Measurements from ENCODE around the gene CFAP74. TPM values are rescaled to one million over a fixed set of nuclear protein-coding genes. Genes with fewer than 3 reads are reported as not detected.

The CFAP74 gene
- total and polyA plus RNA-seq, 2 donors (not counting 3 experiments of a cell fraction or from before 2014, with no cell fraction given) = not detected

DNA sequence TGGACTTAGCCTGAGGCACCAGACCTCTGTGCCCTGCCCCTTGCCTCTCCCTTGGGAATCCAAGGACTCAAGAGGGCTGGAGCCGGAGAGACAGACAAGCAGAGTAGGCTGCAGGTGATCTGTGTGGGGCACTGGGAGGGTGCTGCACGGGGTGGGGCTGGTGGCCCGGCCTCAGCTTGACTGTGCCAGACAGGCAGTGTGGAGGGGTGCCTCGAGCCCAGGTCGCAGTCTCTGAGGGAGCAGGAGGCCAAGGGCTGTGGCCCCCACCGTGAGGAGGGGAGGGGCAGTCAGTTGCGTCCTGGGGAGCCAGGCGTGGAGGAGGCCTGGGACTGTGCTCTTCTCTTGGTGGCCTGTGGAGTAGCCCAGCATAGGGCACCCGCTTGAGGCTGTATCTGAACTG is 19.6 kb upstream of the CFAP74 start:
- dilution Hi-C loops (cut with MboI; ENCODE audit: extremely low pct_ligation_motif_present, low sequenced_read_pairs) = no loop called here

DNA sequence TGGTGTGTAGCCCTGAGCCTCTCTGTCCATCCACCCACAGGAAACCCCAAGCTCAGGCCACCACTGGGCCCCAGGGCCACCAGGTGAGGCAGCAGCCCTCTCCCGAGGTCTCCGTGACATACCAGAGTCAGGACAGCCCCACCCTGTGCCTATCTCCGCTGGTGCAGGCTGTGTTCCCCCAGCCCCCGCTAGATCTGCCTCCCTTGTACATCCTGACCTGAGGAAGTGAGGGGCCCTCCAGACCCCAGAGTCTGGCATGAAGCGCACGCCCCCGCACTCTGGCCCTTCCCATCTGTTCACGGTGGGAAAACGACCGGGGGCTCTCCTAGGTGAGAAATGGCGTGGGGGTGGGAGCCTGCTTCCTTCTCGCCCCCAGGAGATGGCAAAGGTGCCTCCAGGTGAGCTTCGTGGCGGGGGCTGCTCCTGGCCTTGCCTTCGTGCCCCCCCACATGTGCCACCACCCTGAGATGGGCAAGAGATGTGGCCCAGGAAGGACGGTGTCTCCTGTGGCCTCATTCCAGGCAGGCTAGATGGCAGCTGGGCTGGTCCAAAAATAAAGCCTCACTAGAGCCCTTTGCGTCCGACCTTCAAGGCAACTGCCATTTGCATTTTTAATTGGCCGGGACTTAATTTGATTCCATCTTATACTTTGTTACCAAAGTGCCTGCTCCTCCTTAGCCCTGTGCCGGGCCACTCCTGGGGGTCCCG is 18.6 kb upstream of the CFAP74 start:
- no peak overlapping the region for H3K27ac ChIP-seq (ENCODE audit: insufficient read depth, low read depth, low read length)
- peaks cover 24 to 25% of the 10 kb centered on the region in 2 experiments for H3K27me3 ChIP-seq (ENCODE audit: control insufficient read depth in 2 of 2, insufficient read depth in 2 of 2, low read length in 2 of 2)
- no peaks in the 10 kb centered on the region for H4K20me1 ChIP-seq (replicated peaks; ENCODE audit: control insufficient read depth, extremely low read depth, insufficient read depth, low read length)
- TF ChIP-seq EZH2 (IDR thresholded peaks at IDR 0.05; ENCODE audit: borderline replicate concordance, low read depth, low read length, severe bottlenecking) (no peak), MYC (IDR thresholded peaks at IDR 0.05; ENCODE audit: low read depth, low read length) (no peak), POLR2AphosphoS5 (IDR thresholded peaks at IDR 0.05; ENCODE audit: insufficient read depth, low read depth, low read length) (no peak), FOS (IDR thresholded peaks at IDR 0.05; ENCODE audit: borderline replicate concordance, insufficient read depth, low read length) (no peak), JUN (IDR thresholded peaks at IDR 0.05; ENCODE audit: borderline replicate concordance, insufficient read depth, insufficient read length, low read depth) (no peak), POLR2A (IDR thresholded peaks at IDR 0.05; ENCODE audit: low read depth, low read length) (no peak), GATA2 (IDR thresholded peaks at IDR 0.05; ENCODE audit: insufficient read depth, insufficient read length, low read depth, low read length) (no peak)
- TF ChIP-seq, protein P1, sequence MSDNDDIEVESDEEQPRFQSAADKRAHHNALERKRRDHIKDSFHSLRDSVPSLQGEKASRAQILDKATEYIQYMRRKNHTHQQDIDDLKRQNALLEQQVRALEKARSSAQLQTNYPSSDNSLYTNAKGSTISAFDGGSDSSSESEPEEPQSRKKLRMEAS (IDR thresholded peaks at IDR 0.05; ENCODE audit: insufficient read depth, insufficient read length) = no peak
- TF ChIP-seq, protein P2, sequence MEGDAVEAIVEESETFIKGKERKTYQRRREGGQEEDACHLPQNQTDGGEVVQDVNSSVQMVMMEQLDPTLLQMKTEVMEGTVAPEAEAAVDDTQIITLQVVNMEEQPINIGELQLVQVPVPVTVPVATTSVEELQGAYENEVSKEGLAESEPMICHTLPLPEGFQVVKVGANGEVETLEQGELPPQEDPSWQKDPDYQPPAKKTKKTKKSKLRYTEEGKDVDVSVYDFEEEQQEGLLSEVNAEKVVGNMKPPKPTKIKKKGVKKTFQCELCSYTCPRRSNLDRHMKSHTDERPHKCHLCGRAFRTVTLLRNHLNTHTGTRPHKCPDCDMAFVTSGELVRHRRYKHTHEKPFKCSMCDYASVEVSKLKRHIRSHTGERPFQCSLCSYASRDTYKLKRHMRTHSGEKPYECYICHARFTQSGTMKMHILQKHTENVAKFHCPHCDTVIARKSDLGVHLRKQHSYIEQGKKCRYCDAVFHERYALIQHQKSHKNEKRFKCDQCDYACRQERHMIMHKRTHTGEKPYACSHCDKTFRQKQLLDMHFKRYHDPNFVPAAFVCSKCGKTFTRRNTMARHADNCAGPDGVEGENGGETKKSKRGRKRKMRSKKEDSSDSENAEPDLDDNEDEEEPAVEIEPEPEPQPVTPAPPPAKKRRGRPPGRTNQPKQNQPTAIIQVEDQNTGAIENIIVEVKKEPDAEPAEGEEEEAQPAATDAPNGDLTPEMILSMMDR (IDR thresholded peaks at IDR 0.05; ENCODE audit: extremely low read depth in 1 of 2, insufficient read depth in 1 of 2, low read depth in 1 of 2, low read length in 2 of 2) = no peak
- DNase-seq (ENCODE audit: low read depth, low spot score) = no peak
- no peaks in the 10 kb centered on the region for H3K36me3 ChIP-seq (ENCODE audit: control insufficient read depth in 2 of 2, extremely low read depth in 1 of 2, insufficient read depth in 2 of 2, low read length in 2 of 2)
- no peak overlapping the region for H3K9ac ChIP-seq (replicated peaks; ENCODE audit: extremely low read depth, insufficient read depth, low read length)
- POLR2A ChIA-PET = interaction anchor here (0.7 kb wide), 1 partner anchor 28 kb away, joined by 5 read pairs; no protein-coding TSS in a partner anchor
- no peak overlapping the region for H2AFZ ChIP-seq (ENCODE audit: low read depth, low read length)
- FAIRE-seq = no peak
- no peaks in the 10 kb centered on the region for H3K79me2 ChIP-seq (ENCODE audit: control insufficient read depth, insufficient read depth, low read length)
- intact Hi-C loops (cut with micrococcal nuclease) (no loop called here), dilution Hi-C loops (cut with MboI; ENCODE audit: extremely low pct_ligation_motif_present, low sequenced_read_pairs) (no loop called here)
- H3K4me2 ChIP-seq (ENCODE audit: insufficient read depth, low read length) = no peak overlapping the region
- BruUV-seq (replicated peaks) = no TSS peak
- no peaks in the 10 kb centered on the region for H3K4me1 ChIP-seq (ENCODE audit: control insufficient read depth, extremely low read depth, insufficient read depth, low read length)
- H3K9me1 ChIP-seq (replicated peaks; ENCODE audit: control insufficient read depth, extremely low read depth, insufficient read depth, low read length) = no peaks in the 10 kb centered on the region
- no peaks in the 10 kb centered on the region for H3K9me3 ChIP-seq (replicated peaks; ENCODE audit: control insufficient read depth, insufficient read depth, low read length)
- no peak overlapping the region for H3K4me3 ChIP-seq (replicated peaks in 1 of 3; ENCODE audit: insufficient read depth in 1 of 3, low read depth in 1 of 3, low read length in 3 of 3)
- CTCF ChIA-PET = interaction anchor here (2.8 kb wide), 1 partner anchor 22 kb away, joined by 10 read pairs; no protein-coding TSS in a partner anchor

More for the DNA sequence above, 19.6 kb upstream of the CFAP74 start:
- TF ChIP-seq POLR2AphosphoS5 (IDR thresholded peaks at IDR 0.05; ENCODE audit: insufficient read depth, low read depth, low read length) (no peak), GATA2 (IDR thresholded peaks at IDR 0.05; ENCODE audit: insufficient read depth, insufficient read length, low read depth, low read length) (no peak), FOS (IDR thresholded peaks at IDR 0.05; ENCODE audit: borderline replicate concordance, insufficient read depth, low read length) (no peak), EZH2 (IDR thresholded peaks at IDR 0.05; ENCODE audit: borderline replicate concordance, low read depth, low read length, severe bottlenecking) (no peak), JUN (IDR thresholded peaks at IDR 0.05; ENCODE audit: borderline replicate concordance, insufficient read depth, insufficient read length, low read depth) (no peak)
- Histone ChIP-seq H3K4me1 (ENCODE audit: control insufficient read depth, extremely low read depth, insufficient read depth, low read length) (no peaks in the 10 kb centered on the region), H3K9me1 (replicated peaks; ENCODE audit: control insufficient read depth, extremely low read depth, insufficient read depth, low read length) (no peaks in the 10 kb centered on the region), H3K27ac (ENCODE audit: insufficient read depth, low read depth, low read length) (no peak overlapping the region), H3K79me2 (ENCODE audit: control insufficient read depth, insufficient read depth, low read length) (no peaks in the 10 kb centered on the region), H2AFZ (ENCODE audit: low read depth, low read length) (no peak overlapping the region), H3K9me3 (replicated peaks; ENCODE audit: control insufficient read depth, insufficient read depth, low read length) (no peaks in the 10 kb centered on the region), H3K36me3 (ENCODE audit: control insufficient read depth in 2 of 2, extremely low read depth in 1 of 2, insufficient read depth in 2 of 2, low read length in 2 of 2) (no peaks in the 10 kb centered on the region), H4K20me1 (replicated peaks; ENCODE audit: control insufficient read depth, extremely low read depth, insufficient read depth, low read length) (no peaks in the 10 kb centered on the region), H3K4me3 (replicated peaks in 1 of 3; ENCODE audit: insufficient read depth in 1 of 3, low read depth in 1 of 3, low read length in 3 of 3) (no peak overlapping the region), H3K9ac (replicated peaks; ENCODE audit: extremely low read depth, insufficient read depth, low read length) (no peak overlapping the region), H3K27me3 (ENCODE audit: control insufficient read depth in 2 of 2, insufficient read depth in 2 of 2, low read length in 2 of 2) (peaks cover 16 to 24% of the 10 kb centered on the region in 2 experiments), H3K4me2 (ENCODE audit: insufficient read depth, low read length) (no peak overlapping the region)
- intact Hi-C loops (cut with micrococcal nuclease) = no loop called here
- CTCF ChIA-PET = interaction anchor here (2.8 kb wide), 1 partner anchor 21 kb away, joined by 10 read pairs; no protein-coding TSS in a partner anchor
- DNase-seq (ENCODE audit: low read depth, low spot score) (no peak), FAIRE-seq (no peak)
- POLR2A ChIA-PET = no interaction called here
- no TSS peak for BruUV-seq (replicated peaks)

Measured in endothelial cell of umbilical vein (primary cell).